ENCODE measurements around the gene RAB36. TPM values are rescaled to one million over a fixed set of nuclear protein-coding genes. Genes with fewer than 3 reads are reported as not detected.

RAB36 gene
- total RNA-seq, 6 experiments from 2014 or later: 5.4 to 7.1 (median 6.3) TPM

DNA sequence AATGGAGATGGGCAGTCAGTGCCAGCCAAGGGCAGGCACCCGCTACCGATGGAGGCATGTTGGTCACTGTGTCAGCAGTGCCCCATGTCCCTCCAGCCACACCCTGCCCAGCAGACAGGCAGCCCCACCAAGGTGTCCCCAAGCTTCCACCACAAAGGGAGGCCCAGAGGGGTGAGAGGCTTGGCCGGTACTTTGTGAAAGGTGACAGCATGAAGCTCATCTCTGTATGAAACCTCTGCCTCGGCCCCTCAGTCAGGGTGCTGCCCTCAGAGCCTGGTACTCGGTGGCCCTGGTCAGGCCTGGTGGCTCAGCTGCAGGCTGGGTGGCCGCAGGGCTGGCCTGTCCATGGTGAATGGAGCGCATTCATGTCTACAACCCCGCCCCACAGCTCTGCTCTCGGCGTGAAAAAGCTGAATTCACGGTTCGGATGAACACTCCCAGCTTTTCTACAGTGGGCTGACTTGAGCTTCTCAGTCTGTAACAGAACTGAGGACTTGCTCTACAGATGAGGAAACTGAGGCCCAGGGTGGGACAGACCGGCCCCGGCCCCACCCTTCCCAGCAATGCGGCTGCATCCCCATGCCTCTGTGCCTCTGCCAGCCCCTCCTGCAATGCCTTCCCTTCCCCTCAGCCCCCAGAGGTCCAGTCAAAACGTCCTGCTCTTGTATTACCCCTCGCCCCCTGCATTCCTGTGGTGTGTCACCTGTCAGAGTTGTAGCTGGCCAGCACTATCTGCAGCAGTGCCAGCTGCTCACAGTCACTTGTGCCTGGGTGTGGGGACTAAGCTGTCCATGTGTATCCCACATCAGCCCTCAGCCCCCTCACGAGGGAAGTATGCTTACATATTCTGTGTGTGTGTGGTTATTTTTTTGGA lies 31.2 kb upstream of the RAB36 start:
- Mint-ChIP-seq H3K4me1 (ENCODE audit: low read depth) (no peaks in the 10 kb centered on the region), H3K27ac (no peak overlapping the region)
- no peak for DNase-seq

GRCh38 chr22:23114721-23115020 lies 30.6 kb upstream of the RAB36 start:
- DNase-seq: no peak
- Mint-ChIP-seq H3K4me3 (no peak overlapping the region), H3K27ac (no peak overlapping the region), H3K4me1 (ENCODE audit: low read depth) (no peaks in the 10 kb centered on the region), H3K9me3 (no peaks in the 10 kb centered on the region), H3K27me3 (ENCODE audit: insufficient read depth) (peaks cover 2% of the 10 kb centered on the region), H3K36me3 (ENCODE audit: low read depth) (no peaks in the 10 kb centered on the region)
- no peak for TF ChIP-seq CTCF (IDR thresholded peaks at IDR 0.05)

More for the DNA sequence above, 31.2 kb upstream of the RAB36 start:
- H3K27me3 Mint-ChIP-seq (ENCODE audit: insufficient read depth): no peaks in the 10 kb centered on the region; the same call in 1 of the 2 replicates
- H3K4me3 Mint-ChIP-seq: no peak overlapping the region
- no peaks in the 10 kb centered on the region for H3K36me3 Mint-ChIP-seq (ENCODE audit: low read depth)
- no peak for TF ChIP-seq CTCF (IDR thresholded peaks at IDR 0.05)
- H3K9me3 Mint-ChIP-seq: no peaks in the 10 kb centered on the region

GRCh38 chr22:23115369-23115768 lies 29.9 kb upstream of the RAB36 start:
- Mint-ChIP-seq H3K27ac (no peak overlapping the region), H3K9me3 (no peaks in the 10 kb centered on the region), H3K36me3 (ENCODE audit: low read depth) (no peaks in the 10 kb centered on the region), H3K27me3 (ENCODE audit: insufficient read depth) (peaks cover 2% of the 10 kb centered on the region), H3K4me1 (ENCODE audit: low read depth) (no peaks in the 10 kb centered on the region), H3K4me3 (no peak overlapping the region)
- no peak for TF ChIP-seq CTCF (IDR thresholded peaks at IDR 0.05)
- no peak for DNase-seq

DNA sequence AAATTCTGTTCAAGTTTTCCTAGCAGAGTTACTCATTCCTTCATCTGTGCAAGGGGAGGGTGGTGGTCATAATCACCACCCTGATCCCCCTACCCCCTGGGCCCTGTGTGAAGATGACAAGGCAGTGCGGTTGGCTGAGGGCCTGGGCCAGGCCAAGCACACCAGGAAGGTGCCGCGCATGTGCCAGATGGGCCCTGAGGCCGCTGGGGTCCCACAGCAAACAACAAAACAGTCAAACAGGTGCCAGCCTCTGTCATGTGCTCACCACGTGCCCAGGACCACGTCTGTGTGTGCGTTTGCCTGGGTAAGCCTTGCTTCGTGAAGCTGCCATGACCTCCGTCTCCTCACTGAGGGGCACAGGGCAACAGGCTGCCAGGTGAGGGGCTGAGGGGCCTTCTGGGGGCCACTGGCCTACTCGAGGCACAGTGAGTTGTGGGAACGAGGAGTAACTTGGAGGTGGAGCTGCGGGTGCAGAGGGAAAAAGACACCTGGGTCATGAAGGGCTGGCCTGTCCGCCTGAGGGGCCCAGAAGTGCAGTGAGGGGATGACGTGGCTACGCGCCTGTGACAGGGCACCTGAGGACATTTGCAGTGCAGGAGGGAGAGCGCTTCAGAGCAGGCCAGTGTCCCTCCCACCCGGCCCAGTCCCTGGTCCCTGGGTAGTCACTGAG lies 29.3 kb upstream of the RAB36 start:
- no peak for TF ChIP-seq CTCF (IDR thresholded peaks at IDR 0.05)
- DNase-seq: no peak
- Mint-ChIP-seq H3K9me3 (no peaks in the 10 kb centered on the region), H3K27me3 (ENCODE audit: insufficient read depth) (peaks cover 5% of the 10 kb centered on the region), H3K27ac (no peak overlapping the region), H3K4me1 (ENCODE audit: low read depth) (no peaks in the 10 kb centered on the region), H3K4me3 (no peak overlapping the region), H3K36me3 (ENCODE audit: low read depth) (no peaks in the 10 kb centered on the region)

GRCh38 chr22:23116506-23117263 lies 28.6 kb upstream of the RAB36 start:
- H3K36me3 Mint-ChIP-seq (ENCODE audit: low read depth): no peaks in the 10 kb centered on the region
- H3K4me1 Mint-ChIP-seq (ENCODE audit: low read depth): no peaks in the 10 kb centered on the region; the same call in 1 of the 2 replicates
- no peak overlapping the region for H3K4me3 Mint-ChIP-seq
- H3K9me3 Mint-ChIP-seq: no peaks in the 10 kb centered on the region
- no peak overlapping the region for H3K27ac Mint-ChIP-seq
- TF ChIP-seq CTCF (IDR thresholded peaks at IDR 0.05): no peak
- H3K27me3 Mint-ChIP-seq (ENCODE audit: insufficient read depth): peaks cover 7% of the 10 kb centered on the region
- DNase-seq: no peak

Data from HFFc6 (cell line).